ENCODE data around the gene MAST4.

The MAST4 gene

DNA sequence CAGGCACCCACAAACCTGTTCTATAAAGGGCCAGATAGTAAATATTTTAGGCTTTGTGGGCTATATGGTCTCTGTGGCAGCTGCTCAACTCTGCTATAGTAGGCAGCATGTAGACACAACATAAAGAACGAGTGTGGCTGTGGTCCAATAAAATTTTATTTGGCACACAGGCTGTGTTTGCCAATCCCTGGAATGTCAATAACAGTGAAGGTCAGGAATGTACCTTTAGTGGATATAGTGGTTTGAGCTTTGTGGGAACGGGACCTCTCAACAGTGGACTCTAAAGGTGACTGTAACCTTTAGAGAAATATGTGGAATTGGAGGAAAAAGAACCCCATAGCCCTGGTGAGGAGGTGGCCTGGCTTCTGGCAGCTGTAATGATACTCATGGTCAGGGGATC, 145.2 kb downstream of the MAST4 start:
- Histone ChIP-seq H3K4me2 (ENCODE audit: low read length) (no peak overlapping the region), H3K9ac (ENCODE audit: low read length) (no peak overlapping the region), H3K4me1 (ENCODE audit: low read length) (no peaks in the 10 kb centered on the region), H3K79me2 (ENCODE audit: low read length) (no peaks in the 10 kb centered on the region), H3K9me3 (ENCODE audit: insufficient read depth, low read length) (no peaks in the 10 kb centered on the region), H4K20me1 (ENCODE audit: insufficient read depth, low read length) (no peaks in the 10 kb centered on the region), H3K36me3 (replicated peaks; ENCODE audit: low read depth, low read length) (no peaks in the 10 kb centered on the region), H3K27me3 (ENCODE audit: low read depth, low read length) (no peaks in the 10 kb centered on the region; the same call in 1 of the 2 replicates), H3K4me3 (ENCODE audit: low read length) (no peak overlapping the region), H2AFZ (ENCODE audit: low read depth, low read length) (no peak overlapping the region), H3K27ac (ENCODE audit: low read length) (no peak overlapping the region)
- no peak for TF ChIP-seq EZH2phosphoT487 (IDR thresholded peaks at IDR 0.05; ENCODE audit: low read depth)
- no peak for TF ChIP-seq CTCF (IDR thresholded peaks at IDR 0.05; ENCODE audit: low read depth, low read length)

DNA sequence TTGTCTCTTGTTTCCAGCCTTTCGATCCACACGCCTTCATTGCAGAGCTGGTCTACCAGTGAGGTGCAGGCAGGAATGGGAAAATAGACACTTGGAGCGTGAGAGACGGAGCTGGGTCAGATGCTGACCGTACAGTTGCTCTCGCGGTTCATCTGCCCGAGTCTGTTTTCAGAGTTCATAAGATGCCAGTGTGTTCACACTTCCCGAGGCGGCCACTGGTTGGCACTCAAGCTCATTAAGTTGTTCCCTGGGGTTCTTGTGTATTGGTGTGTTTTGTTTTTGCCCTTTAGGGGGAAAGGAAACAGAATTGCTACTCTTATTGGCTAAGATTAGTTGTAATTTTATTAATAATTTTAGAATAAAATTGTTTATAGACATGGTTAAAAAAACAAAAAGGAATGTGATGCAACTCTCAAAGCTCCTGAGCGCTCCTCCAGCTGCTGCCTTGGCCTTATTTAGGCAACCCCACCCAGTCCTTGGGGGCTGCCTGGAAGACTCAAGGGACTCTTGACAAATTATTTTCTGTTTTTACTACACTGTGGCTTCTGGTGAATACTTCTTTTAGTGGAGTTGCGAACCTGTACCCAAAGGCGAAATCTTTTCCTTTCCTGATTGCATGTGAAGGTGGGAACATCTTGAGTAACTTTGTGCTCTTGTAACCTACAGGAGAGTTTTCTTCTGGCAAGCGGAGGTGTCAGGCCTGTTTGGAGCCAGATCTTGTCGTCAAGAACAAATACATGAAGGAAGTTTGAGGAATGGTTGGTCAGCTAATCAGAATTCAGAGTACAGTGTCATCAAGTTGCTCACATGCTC, 146.1 kb downstream of the MAST4 start:
- no peaks in the 10 kb centered on the region for H3K4me1 ChIP-seq (ENCODE audit: low read length)
- H4K20me1 ChIP-seq (ENCODE audit: insufficient read depth, low read length): no peaks in the 10 kb centered on the region
- H3K9ac ChIP-seq (ENCODE audit: low read length): no peak overlapping the region
- TF ChIP-seq EZH2phosphoT487 (IDR thresholded peaks at IDR 0.05; ENCODE audit: low read depth) (no peak), CTCF (IDR thresholded peaks at IDR 0.05; ENCODE audit: low read depth, low read length) (peak; percentile 28; the same call in 1 of the 2 replicates)
- no peak overlapping the region for H2AFZ ChIP-seq (ENCODE audit: low read depth, low read length)
- H3K79me2 ChIP-seq (ENCODE audit: low read length): no peaks in the 10 kb centered on the region
- H3K27me3 ChIP-seq (ENCODE audit: low read depth, low read length): no peaks in the 10 kb centered on the region; the same call in 1 of the 2 replicates
- H3K27ac ChIP-seq (ENCODE audit: low read length): no peak overlapping the region
- no peak overlapping the region for H3K4me3 ChIP-seq (ENCODE audit: low read length)
- no peak overlapping the region for H3K4me2 ChIP-seq (ENCODE audit: low read length)
- H3K9me3 ChIP-seq (ENCODE audit: insufficient read depth, low read length): no peaks in the 10 kb centered on the region
- H3K36me3 ChIP-seq (replicated peaks; ENCODE audit: low read depth, low read length): no peaks in the 10 kb centered on the region

DNA sequence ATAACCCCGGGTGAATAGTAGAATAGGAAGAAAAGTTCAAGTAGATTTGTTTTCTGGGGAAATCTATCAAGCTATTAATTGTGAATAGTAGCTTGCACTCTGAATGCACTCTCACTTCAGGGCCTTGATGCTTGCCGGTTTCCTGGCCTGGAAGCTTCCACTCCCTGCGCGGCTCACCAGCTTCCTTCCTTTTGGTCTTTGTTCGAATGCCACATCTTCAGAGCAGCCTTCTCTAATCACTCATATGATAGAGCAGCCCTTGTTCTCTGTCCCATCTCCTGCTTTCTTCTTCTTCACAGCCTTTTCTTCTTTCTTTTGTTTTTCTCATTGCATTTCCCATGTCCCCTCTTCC, 146.7 kb downstream of the MAST4 start:
- TF ChIP-seq EZH2phosphoT487 (IDR thresholded peaks at IDR 0.05; ENCODE audit: low read depth) (no peak), CTCF (IDR thresholded peaks at IDR 0.05; ENCODE audit: low read depth, low read length) (no peak)
- Histone ChIP-seq H4K20me1 (ENCODE audit: insufficient read depth, low read length) (no peaks in the 10 kb centered on the region), H3K9ac (ENCODE audit: low read length) (no peak overlapping the region), H3K36me3 (replicated peaks; ENCODE audit: low read depth, low read length) (no peaks in the 10 kb centered on the region), H3K79me2 (ENCODE audit: low read length) (no peaks in the 10 kb centered on the region), H3K27me3 (ENCODE audit: low read depth, low read length) (no peaks in the 10 kb centered on the region; the same call in 1 of the 2 replicates), H3K4me1 (ENCODE audit: low read length) (no peaks in the 10 kb centered on the region), H3K4me2 (ENCODE audit: low read length) (no peak overlapping the region), H3K4me3 (ENCODE audit: low read length) (no peak overlapping the region), H3K9me3 (ENCODE audit: insufficient read depth, low read length) (no peaks in the 10 kb centered on the region), H2AFZ (ENCODE audit: low read depth, low read length) (no peak overlapping the region), H3K27ac (ENCODE audit: low read length) (no peak overlapping the region)

DNA sequence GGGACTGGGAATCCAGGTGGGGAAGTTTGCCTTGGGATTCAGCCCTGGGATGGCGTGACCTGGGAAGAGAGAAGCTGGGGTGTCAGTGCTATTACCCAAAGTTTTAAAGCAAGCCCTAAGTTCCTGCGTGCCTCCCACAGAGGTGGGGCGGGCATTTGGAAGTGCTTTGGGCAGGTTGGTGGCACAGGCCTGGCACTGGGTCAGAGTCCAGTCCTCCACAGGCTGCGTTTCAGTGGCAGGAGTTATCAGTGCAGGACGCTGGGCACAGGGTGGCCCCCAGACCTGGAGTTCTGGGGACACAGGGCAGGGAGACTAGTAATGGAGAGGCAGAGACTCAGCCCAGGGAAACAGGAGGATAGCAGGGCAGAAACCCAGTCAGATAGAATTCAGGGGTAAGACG, 147.2 kb downstream of the MAST4 start:
- H3K4me2 ChIP-seq (ENCODE audit: low read length): no peak overlapping the region
- no peaks in the 10 kb centered on the region for H3K79me2 ChIP-seq (ENCODE audit: low read length)
- no peak overlapping the region for H3K4me3 ChIP-seq (ENCODE audit: low read length)
- H3K9ac ChIP-seq (ENCODE audit: low read length): no peak overlapping the region
- no peak overlapping the region for H3K27ac ChIP-seq (ENCODE audit: low read length)
- no peak overlapping the region for H2AFZ ChIP-seq (ENCODE audit: low read depth, low read length)
- H4K20me1 ChIP-seq (ENCODE audit: insufficient read depth, low read length): no peaks in the 10 kb centered on the region
- H3K9me3 ChIP-seq (ENCODE audit: insufficient read depth, low read length): no peaks in the 10 kb centered on the region
- H3K27me3 ChIP-seq (ENCODE audit: low read depth, low read length): no peaks in the 10 kb centered on the region; the same call in 1 of the 2 replicates
- TF ChIP-seq CTCF (IDR thresholded peaks at IDR 0.05; ENCODE audit: low read depth, low read length) (no peak), EZH2phosphoT487 (IDR thresholded peaks at IDR 0.05; ENCODE audit: low read depth) (no peak)
- no peaks in the 10 kb centered on the region for H3K36me3 ChIP-seq (replicated peaks; ENCODE audit: low read depth, low read length)
- no peaks in the 10 kb centered on the region for H3K4me1 ChIP-seq (ENCODE audit: low read length)

Measured in OCI-LY3 (cell line).